Stimulated activated CD4-positive, alpha-beta T cell treated with anti-CD3 and anti-CD28 coated beads, Interleukin-12 subunit alpha, Interleukin-12 subunit beta, amount 100 ng/mL, for 4 hours (primary cell): ENCODE measurements around the gene IL27RA.
"Not testable (repeated sequence)": the region's sequence is repeated elsewhere in the genome, so short reads cannot be mapped to it uniquely, and the experiment has no call there.

Experiments
- DNase-seq: peaks from one replicate; pipeline ENCODE4 v3.0.0-alpha.2; 2020

IL27RA gene

GRCh38 chr19:14033946-14034345 is 2.4 kb downstream of the IL27RA start:
- no peak for DNase-seq

GRCh38 chr19:14035159-14035558 is 3.6 kb downstream of the IL27RA start:
- DNase-seq, result not testable (repeated sequence)

DNA sequence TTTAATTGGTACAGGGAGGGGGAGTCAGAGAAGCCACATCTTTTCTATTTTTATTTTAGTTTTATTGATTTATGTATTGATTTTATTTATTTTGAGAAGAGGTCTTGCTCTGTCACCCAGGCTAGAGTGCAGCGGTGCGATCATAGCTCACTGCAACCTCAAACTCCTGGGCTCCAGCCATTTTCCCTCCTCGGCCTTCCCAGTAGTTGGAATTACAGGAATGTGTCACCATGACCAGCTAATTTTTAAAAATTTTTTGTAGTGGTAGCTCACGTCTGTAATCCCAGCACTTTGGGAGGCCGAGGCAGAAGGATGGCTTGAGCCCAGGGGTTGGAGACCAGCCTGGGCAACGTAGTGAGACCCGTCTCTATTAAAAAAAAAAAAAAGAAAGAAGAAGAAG is 4.1 kb downstream of the IL27RA start:
- DNase-seq, result no peak

DNA sequence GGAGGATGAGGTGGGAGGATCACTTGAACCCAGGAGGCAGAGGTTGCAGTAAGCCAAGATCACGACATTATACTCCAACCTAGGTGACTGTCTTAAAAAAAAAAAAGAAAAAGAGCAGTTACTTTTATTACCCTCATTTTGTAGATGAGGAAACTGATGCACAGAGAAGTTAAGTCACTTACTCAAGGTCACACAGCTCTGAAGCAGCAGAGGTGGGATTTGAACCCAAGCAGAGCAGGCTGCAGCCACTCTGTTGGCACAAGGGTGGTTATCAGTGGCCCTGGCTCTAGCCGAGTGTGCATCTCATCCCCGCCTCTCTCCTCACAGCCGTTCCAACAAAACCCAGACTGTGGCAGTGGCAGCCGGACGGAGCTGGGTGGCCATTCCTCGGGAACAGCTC is 7.6 kb downstream of the IL27RA start:
- DNase-seq, result no peak

DNA sequence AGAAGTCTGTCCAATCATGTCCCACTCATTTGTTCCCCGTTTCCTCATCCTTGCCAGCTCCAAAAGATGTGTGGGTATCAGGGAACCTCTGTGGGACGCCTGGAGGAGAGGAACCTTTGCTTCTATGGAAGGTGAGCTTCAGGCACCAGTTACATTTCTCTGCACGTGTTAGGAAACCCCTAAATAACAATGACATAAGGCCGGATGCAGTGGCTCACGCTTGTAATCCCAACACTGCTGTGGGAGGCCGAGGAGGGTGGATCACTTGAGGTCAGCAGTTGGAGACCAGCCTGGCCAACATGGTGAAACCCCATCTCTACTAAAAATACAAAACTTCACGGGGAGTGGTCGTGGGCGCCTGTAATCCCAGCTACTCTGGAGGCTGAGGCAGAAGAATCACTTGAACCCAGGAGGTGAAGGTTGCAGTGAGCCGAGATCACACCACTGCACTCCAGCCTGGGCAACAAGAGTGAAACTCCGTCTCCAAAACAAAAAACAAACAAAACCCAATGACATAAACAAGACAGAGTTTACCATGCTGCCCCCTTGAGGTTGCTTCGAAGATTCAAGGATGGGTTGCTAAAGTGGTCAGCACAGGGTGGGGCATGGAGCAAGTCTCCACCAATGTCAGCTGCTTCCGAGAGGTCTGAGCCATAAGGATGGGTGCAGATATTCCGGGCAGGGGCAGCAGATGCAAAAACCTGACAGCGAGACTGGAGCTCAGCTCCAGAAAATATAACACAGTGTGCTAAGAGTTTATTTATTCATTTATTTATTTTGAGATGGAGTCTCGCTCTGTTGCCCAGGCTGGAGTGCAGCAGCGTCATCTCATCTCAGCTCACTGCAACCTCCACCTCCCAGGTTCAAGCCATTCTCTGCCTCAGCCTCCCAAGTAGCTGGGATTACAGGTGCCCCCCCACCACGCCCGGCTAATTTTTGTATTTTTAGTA is 11.4 kb downstream of the IL27RA start:
- not testable (repeated sequence) for DNase-seq

- not testable (repeated sequence) for DNase-seq
Measured at GRCh38 chr19:14047866-14048265, 16.3 kb downstream of the IL27RA start.

DNA sequence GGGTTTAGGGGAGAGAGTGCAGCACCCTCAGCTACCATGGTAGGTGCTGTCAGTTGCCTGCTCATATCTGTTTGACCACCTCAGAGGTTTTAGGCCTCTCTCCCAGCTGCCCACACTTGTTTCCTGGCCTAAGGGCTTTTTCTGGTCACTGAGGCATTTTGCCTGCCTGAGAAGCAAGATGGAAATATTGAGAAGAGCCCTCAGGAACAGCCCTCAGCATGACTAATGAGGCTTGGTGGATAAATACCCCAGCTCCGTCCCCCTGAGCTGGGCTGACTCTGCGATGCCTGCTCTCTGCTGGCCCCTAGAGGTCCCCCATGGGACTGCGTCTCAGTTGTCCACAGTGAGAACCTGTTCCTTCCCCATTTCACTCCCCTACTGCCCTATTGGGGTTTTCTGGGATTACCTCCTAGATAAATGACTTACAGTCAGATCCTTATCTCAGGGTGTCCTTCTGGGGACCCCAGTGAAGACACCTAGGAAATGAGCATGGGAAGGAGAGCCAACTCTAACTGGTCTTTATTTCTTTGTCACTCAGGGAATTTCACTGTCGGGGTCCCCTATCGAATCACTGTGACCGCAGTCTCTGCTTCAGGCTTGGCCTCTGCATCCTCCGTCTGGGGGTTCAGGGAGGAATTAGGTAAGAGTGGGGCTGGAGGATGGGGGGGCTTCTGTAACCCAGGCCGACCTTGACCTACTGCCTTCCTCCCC is 17.0 kb downstream of the IL27RA start:
- peak; percentile 76 for DNase-seq

DNA sequence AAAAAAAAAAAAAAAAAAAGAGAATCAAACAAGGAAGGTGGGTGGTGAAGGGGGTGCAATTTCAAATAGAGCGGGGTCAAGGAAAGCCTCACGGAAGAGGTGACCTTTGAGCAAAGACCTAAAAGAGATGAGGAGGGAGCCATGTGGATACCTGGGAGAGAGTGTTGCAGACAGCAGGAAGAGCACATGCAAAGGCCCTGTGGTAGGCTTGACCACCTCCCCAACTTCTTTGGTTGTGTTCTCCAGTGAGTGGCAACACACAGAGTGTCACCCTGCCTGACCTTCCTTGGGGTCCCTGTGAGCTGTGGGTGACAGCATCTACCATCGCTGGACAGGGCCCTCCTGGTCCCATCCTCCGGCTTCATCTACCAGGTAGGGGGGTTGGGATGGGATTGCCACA is 18.9 kb downstream of the IL27RA start:
- DNase-seq, result no peak

DNA sequence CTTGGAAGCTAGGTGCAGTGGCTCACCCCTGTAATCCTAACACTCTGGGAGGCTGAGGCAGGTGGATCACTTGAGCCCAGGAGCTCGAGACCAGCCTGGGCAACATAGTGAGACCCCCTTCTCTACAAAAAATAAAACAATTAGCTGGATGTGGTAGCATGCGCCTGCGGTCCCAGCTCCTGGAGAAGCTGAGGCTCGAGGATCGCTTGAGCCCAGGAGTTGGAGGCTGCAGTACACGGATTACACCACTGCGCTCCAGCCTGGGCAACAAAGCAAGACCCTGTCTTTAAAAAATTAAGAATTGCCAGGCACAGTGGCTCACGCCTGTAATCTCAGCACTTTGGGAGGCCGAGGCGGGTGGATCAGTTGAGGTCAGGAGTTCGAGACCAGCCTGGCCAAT is 19.4 kb downstream of the IL27RA start:
- DNase-seq, result not testable (repeated sequence)

DNA sequence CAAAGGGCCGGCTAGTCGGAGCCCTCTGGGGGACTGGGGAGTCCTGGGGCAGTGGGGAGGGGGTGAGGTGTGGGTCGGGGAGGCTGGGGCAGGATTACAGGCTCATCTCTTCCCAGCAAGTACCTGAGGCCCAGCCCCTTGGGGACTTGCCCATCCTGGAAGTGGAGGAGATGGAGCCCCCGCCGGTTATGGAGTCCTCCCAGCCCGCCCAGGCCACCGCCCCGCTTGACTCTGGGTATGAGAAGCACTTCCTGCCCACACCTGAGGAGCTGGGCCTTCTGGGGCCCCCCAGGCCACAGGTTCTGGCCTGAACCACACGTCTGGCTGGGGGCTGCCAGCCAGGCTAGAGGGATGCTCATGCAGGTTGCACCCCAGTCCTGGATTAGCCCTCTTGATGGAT is 20.4 kb downstream of the IL27RA start:
- no peak for DNase-seq

DNA sequence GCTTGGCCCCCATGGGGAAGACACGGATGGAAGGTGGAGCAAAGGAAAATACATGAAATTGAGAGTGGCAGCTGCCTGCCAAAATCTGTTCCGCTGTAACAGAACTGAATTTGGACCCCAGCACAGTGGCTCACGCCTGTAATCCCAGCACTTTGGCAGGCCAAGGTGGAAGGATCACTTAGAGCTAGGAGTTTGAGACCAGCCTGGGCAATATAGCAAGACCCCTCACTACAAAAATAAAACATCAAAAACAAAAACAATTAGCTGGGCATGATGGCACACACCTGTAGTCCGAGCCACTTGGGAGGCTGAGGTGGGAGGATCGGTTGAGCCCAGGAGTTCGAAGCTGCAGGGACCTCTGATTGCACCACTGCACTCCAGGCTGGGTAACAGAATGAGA is 20.9 kb downstream of the IL27RA start:
- DNase-seq, result no peak

- no peak for DNase-seq
Measured at GRCh38 chr19:14053032-14053431, 21.5 kb downstream of the IL27RA start.

- DNase-seq, result no peak
Measured at GRCh38 chr19:14053500-14053899, 21.9 kb downstream of the IL27RA start.

DNA sequence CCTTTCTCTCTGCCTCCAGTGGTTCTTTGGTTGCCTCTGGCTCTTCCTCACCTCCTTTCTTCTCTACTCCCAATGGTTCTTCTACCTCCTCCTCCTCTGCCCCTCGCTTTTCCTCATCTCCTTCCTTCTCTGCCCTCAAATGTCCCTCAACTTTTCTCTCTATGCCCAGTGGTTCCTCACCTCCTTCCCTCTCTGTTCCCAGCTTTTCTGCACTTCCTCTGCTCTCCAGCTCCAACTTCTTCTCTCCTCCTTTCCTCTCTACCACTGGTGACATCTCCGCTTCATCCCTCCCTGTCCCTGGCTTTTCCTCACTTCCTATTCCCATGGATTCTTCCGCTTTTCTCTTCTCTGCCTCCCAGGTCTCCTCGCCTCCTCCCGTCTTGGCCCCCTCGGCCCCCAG is 22.5 kb downstream of the IL27RA start:
- no peak for DNase-seq

DNA sequence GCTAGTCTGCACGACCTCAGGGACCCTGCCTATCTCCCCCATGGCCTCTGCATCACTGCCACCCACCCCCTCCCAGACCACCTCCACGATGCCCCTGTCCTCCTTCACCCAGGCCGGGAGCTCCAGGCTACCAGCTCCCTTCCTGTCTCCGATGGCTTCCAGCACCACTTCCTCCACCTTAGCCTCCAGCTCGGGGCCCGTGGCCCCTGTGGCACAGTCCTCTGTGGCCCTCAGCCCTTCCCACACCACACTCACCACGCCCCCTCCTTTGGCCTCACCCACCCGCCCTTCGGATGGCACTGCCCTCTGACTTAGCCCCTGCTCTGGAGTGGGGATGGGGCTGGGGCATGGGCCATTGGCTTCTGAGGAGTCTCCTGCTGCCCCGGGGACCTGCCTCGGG is 23.2 kb downstream of the IL27RA start:
- DNase-seq, result no peak

- no peak for DNase-seq
Measured at GRCh38 chr19:14055396-14055795, 23.8 kb downstream of the IL27RA start.

DNA sequence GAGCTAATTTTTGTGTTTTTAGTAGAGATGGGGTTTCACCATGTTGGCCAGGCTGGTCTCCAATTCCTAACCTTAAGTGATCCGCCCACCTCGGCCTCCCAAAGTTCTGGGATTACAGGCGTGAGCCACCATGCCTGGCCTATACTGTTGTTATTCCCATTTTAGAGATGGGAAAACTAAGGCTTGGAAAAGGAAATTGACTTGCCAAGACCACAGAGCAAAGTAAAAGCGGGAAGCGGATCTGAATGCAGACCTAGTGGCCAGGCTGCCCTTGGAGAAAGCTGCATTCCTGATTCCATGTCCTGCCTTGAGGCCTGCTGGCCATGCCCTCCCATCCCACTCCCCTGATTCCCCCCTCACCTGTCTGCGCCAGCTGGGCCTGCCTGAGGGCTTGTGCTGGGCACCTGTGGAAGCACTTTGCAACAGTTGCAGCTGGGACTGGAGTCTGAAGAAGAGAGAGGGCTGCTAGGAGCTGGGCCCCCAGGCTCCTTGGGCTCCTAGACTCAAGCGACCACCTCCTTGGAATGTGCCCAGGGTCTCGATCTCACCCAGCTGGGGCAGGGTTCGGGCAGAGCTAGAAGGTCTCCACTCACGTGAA is 24.6 kb downstream of the IL27RA start:
- no peak for DNase-seq

GRCh38 chr19:14056741-14057356 is 25.3 kb downstream of the IL27RA start:
- DNase-seq, result no peak

DNA sequence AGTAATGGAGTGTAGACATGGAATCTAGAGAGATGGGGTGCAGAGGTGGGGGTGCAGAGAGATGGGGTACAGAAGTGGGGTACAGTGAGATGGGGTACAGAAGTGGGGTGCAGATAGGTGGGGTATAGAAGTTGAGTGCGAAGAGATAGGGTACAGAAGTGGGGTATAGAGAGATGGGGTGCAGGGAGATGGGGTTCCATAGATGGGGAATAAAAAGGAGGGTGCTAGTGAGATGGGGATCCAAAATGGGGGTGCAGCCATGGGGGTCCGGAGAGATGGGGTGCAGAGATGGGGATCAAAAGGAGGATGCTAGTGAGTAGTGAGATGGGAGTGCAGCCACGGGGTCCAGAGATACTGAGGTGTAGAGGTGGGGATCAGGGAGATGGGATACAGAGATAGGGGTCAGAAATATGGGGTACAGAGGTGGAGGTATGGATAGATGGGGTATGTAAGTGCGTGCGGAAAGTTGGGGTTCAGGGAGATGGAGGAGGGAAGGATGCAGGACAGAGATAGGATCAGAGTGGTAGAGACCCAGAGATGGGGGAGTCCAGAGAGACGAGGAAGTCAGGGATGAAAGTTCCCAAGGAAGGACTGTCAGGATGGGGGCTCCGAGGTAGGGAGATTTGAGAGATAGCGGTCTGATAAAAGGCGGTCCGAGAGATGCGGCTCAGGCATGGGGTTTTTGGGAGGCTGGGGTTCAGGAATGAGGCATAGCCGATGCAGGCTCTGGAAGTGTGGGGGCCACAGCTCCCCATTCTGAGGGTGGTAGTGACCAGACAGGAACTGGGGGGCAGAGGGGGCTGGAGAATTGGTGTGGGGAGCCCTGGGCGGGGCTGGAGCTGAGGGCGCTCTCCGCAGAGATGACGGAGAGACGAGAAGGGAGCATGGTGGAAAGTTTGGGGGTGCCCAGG is 26.9 kb downstream of the IL27RA start:
- no peak for DNase-seq

DNA sequence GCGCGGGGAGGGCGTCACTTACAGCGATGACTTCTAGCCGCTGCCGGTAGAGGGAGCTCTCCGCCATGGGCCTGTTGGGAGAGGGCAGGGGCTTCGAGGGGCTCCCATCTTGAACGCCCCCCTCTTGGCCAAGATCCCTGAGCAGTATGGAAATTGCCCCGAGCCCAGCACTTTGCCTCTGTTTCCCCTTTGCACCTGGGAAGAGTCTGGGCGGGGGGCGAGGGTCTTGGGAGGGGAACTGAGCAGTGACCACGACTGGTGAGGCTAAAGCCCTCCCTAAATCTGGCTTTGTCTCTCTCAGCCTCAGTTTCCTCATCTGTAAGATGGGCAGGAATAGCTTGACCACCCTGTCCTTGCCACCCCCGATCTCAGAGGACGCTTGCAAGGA is 27.5 kb downstream of the IL27RA start:
- peak; percentile 51 for DNase-seq

GRCh38 chr19:14059652-14060155 is 28.1 kb downstream of the IL27RA start:
- no peak for DNase-seq
